ENCODE measurements around the gene SAMD14.
A peak's percentile ranks its signal among the peaks of the same experiment; 100 is the strongest.

SAMD14 gene

GRCh38 chr17:50114849-50115357 is 15.1 kb downstream of the SAMD14 start:
- TF ChIP-seq POU6F1 (CRISPR knock-in tag; IDR thresholded peaks at IDR 0.05; ENCODE audit: borderline replicate concordance, low read depth) (no peak), ISL1 (CRISPR knock-in tag; IDR thresholded peaks at IDR 0.05) (no peak), ZFP3 (CRISPR knock-in tag; IDR thresholded peaks at IDR 0.05) (no peak), OSR1 (CRISPR knock-in tag; IDR thresholded peaks at IDR 0.05) (no peak)
- ATAC-seq, result peak; percentile 81

- 0 out of 2 replicates have a peak, but pooled peaks have one; percentile 13 for TF ChIP-seq TOX (CRISPR knock-in tag; IDR thresholded peaks at IDR 0.05; ENCODE audit: borderline replicate concordance)
- no peak for TF ChIP-seq ZNF565 (CRISPR knock-in tag; conservative IDR thresholded peaks at IDR 0.05; ENCODE audit: low read depth)
- TF ChIP-seq ZNF8 (CRISPR knock-in tag; IDR thresholded peaks at IDR 0.05), result no peak
- no peak for TF ChIP-seq CSDC2 (CRISPR knock-in tag; IDR thresholded peaks at IDR 0.05)
- TF ChIP-seq BACH2 (CRISPR knock-in tag; IDR thresholded peaks at IDR 0.05; ENCODE audit: borderline replicate concordance), result no peak
- no peak for ATAC-seq
These were observed 15.6 kb downstream of the SAMD14 start for GRCh38 chr17:50114401-50114800.

GRCh38 chr17:50113624-50114320 is 16.2 kb downstream of the SAMD14 start:
- no peak for TF ChIP-seq RARB (CRISPR knock-in tag; IDR thresholded peaks at IDR 0.05)
- TF ChIP-seq PATZ1 (CRISPR knock-in tag; IDR thresholded peaks at IDR 0.05; ENCODE audit: borderline replicate concordance), result no peak
- TF ChIP-seq POU6F1 (CRISPR knock-in tag; IDR thresholded peaks at IDR 0.05; ENCODE audit: borderline replicate concordance, low read depth), result no peak
- TF ChIP-seq PPARA (CRISPR knock-in tag; IDR thresholded peaks at IDR 0.05; ENCODE audit: borderline replicate concordance), result no peak
- no peak for TF ChIP-seq CSDC2 (CRISPR knock-in tag; IDR thresholded peaks at IDR 0.05)
- TF ChIP-seq CREB5 (CRISPR knock-in tag; IDR thresholded peaks at IDR 0.05; ENCODE audit: low read depth), result no peak
- TF ChIP-seq CSRNP3 (CRISPR knock-in tag; IDR thresholded peaks at IDR 0.05), result no peak
- TF ChIP-seq TSHZ2 (CRISPR knock-in tag; IDR thresholded peaks at IDR 0.05), result no peak
- TF ChIP-seq ESRRG (CRISPR knock-in tag; IDR thresholded peaks at IDR 0.05), result no peak
- no peak for TF ChIP-seq GLIS3 (CRISPR knock-in tag; IDR thresholded peaks at IDR 0.05)
- TF ChIP-seq OSR1 (CRISPR knock-in tag; IDR thresholded peaks at IDR 0.05), result no peak
- TF ChIP-seq BACH2 (CRISPR knock-in tag; IDR thresholded peaks at IDR 0.05; ENCODE audit: borderline replicate concordance), result no peak
- no peak for TF ChIP-seq TOX (CRISPR knock-in tag; IDR thresholded peaks at IDR 0.05; ENCODE audit: borderline replicate concordance)
- ATAC-seq, result no peak
